ENCODE measurements around the gene LYST. TPM values are rescaled to one million over a fixed set of nuclear protein-coding genes. Genes with fewer than 3 reads are reported as not detected.
"Not testable (repeated sequence)": the region's sequence is repeated elsewhere in the genome, so short reads cannot be mapped to it uniquely, and the experiment has no call there.

Gene LYST
- total RNA-seq, 1 donor from 2014 or later, result 90.2 TPM

GRCh38 chr1:235802573-235803346 lies 63.9 kb downstream of the LYST start:
- ChIA-PET POLR2A (no interaction called here), CTCF (interaction anchor here (1.9 kb wide), 1 partner anchor 169 kb away, joined by 7 read pairs; no protein-coding TSS in a partner anchor)
- no peaks in the 10 kb centered on the region for H3K9me3 Mint-ChIP-seq
- H3K4me3 Mint-ChIP-seq, result no peak overlapping the region
- H3K36me3 Mint-ChIP-seq (ENCODE audit: low read depth), result peaks cover 72% of the 10 kb centered on the region
- DNase-seq (no peak), ATAC-seq (ENCODE audit: low read depth) (no peak)
- intact Hi-C loops (cut with micrococcal nuclease), result no loop called here
- H3K4me1 Mint-ChIP-seq, result no peaks in the 10 kb centered on the region
- no peaks in the 10 kb centered on the region for H3K27me3 Mint-ChIP-seq
- TF ChIP-seq, protein P1, sequence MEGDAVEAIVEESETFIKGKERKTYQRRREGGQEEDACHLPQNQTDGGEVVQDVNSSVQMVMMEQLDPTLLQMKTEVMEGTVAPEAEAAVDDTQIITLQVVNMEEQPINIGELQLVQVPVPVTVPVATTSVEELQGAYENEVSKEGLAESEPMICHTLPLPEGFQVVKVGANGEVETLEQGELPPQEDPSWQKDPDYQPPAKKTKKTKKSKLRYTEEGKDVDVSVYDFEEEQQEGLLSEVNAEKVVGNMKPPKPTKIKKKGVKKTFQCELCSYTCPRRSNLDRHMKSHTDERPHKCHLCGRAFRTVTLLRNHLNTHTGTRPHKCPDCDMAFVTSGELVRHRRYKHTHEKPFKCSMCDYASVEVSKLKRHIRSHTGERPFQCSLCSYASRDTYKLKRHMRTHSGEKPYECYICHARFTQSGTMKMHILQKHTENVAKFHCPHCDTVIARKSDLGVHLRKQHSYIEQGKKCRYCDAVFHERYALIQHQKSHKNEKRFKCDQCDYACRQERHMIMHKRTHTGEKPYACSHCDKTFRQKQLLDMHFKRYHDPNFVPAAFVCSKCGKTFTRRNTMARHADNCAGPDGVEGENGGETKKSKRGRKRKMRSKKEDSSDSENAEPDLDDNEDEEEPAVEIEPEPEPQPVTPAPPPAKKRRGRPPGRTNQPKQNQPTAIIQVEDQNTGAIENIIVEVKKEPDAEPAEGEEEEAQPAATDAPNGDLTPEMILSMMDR (IDR thresholded peaks at IDR 0.05), result no peak
- H3K27ac Mint-ChIP-seq, result no peak overlapping the region

DNA sequence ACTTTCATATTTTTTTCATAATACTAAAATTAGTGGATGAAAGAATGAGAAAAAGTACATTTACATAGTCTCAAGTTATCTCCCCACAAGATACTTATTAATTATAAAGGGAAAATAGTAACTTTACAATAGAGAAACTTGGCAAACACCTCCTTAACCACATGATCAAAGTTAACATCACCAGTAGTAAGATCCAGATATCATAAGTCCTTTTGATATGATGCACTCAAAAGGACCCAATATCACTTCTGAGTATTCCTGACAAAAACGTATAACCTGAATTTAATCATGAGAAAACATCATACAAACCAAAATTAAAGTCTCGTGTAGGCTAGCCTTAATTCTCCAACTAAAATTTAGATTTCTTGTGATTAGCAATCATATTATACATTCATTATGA lies 67.4 kb downstream of the LYST start:
- POLR2A ChIA-PET, result no interaction called here
- H3K36me3 Mint-ChIP-seq (ENCODE audit: low read depth), result peaks cover 77% of the 10 kb centered on the region

DNA sequence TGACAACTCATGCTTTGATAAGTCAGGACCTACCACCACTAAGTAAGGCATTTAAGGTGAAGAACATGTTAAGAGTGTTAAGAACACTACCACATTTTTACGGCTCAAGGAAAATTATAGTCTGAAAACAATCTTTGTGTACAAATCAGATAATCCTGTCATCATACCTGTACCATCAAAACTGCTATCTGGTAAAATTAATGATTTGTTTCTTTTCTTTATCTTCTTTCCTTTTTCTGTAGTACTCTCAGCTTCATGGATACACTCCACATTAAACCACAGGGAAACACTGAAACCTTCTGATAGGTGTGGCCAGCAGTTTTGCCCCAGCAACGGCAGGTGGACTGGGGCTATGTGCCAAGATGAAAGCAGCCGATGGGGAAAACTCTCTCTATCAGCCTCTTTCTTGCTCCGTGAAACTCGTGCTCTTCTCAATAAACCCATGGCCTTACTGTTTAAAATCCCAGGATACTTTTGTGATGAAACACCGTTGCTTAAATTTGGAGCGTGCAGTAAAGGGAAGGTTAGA lies 75.1 kb downstream of the LYST start:
- Mint-ChIP-seq H3K27me3 (no peaks in the 10 kb centered on the region), H3K4me3 (no peak overlapping the region), H3K36me3 (ENCODE audit: low read depth) (peaks cover 69% of the 10 kb centered on the region), H3K27ac (peak overlapping the region; percentile 56), H3K9me3 (no peaks in the 10 kb centered on the region), H3K4me1 (peaks cover 13% of the 10 kb centered on the region)
- intact Hi-C loops (cut with micrococcal nuclease), result loop anchor here (2.0 kb wide), 1 partner anchor 13 kb away; no protein-coding TSS in a partner anchor
- ATAC-seq (ENCODE audit: low read depth) (no peak), DNase-seq (no peak)
- ChIA-PET POLR2A (no interaction called here), CTCF (interaction anchor here (1.2 kb wide), 1 partner anchor 51 kb away, joined by 5 read pairs; no protein-coding TSS in a partner anchor)
- TF ChIP-seq, protein P1 (IDR thresholded peaks at IDR 0.05), result no peak

More for the DNA sequence above, 67.4 kb downstream of the LYST start:
- Mint-ChIP-seq H3K4me3 (no peak overlapping the region), H3K4me1 (no peaks in the 10 kb centered on the region), H3K27me3 (no peaks in the 10 kb centered on the region), H3K27ac (no peak overlapping the region), H3K9me3 (no peaks in the 10 kb centered on the region)
- TF ChIP-seq, protein P1 (IDR thresholded peaks at IDR 0.05), result no peak
- CTCF ChIA-PET, result interaction anchor here (1.5 kb wide), 1 partner anchor 43 kb away, joined by 5 read pairs; no protein-coding TSS in a partner anchor
- DNase-seq (no peak), ATAC-seq (ENCODE audit: low read depth) (no peak)
- intact Hi-C loops (cut with micrococcal nuclease), result no loop called here

DNA sequence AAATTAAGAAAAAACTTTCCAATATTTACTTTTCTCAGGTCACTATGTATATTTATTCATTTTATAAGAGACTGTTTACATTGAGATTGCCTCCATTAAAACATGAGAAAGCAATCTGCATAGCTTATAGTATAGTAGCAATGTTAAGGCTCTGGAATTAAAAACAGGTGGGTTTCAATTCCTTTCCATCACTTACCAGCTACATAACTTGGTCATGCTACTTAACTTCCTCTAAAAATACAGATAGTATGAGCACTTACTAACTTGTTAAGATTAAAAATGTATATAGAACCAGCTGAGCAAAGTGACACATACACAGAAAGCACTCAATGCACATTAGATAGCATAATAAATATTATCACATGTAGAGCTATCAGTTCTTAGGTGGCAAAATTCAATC lies 76.6 kb downstream of the LYST start:
- POLR2A ChIA-PET, result interaction anchor here (0.5 kb wide), 1 partner anchor 59 kb away, joined by 4 read pairs; no protein-coding TSS in a partner anchor
- peak overlapping the region; percentile 46 for H3K27ac Mint-ChIP-seq
- H3K36me3 Mint-ChIP-seq (ENCODE audit: low read depth), result peaks cover 73% of the 10 kb centered on the region
- CTCF ChIA-PET, result interaction anchor here (0.7 to 1.6 kb wide), 2 partner anchors 53 to 182 kb away, joined by 3 to 4 read pairs; no protein-coding TSS in a partner anchor
- intact Hi-C loops (cut with micrococcal nuclease), result loop anchor here (2.0 kb wide), 1 partner anchor 15 kb away; no protein-coding TSS in a partner anchor
- no peak overlapping the region for H3K4me3 Mint-ChIP-seq
- TF ChIP-seq, protein P1 (IDR thresholded peaks at IDR 0.05), result no peak
- H3K27me3 Mint-ChIP-seq, result no peaks in the 10 kb centered on the region
- DNase-seq (no peak), ATAC-seq (ENCODE audit: low read depth) (no peak)
- no peaks in the 10 kb centered on the region for H3K9me3 Mint-ChIP-seq
- H3K4me1 Mint-ChIP-seq, result peaks cover 13% of the 10 kb centered on the region

DNA sequence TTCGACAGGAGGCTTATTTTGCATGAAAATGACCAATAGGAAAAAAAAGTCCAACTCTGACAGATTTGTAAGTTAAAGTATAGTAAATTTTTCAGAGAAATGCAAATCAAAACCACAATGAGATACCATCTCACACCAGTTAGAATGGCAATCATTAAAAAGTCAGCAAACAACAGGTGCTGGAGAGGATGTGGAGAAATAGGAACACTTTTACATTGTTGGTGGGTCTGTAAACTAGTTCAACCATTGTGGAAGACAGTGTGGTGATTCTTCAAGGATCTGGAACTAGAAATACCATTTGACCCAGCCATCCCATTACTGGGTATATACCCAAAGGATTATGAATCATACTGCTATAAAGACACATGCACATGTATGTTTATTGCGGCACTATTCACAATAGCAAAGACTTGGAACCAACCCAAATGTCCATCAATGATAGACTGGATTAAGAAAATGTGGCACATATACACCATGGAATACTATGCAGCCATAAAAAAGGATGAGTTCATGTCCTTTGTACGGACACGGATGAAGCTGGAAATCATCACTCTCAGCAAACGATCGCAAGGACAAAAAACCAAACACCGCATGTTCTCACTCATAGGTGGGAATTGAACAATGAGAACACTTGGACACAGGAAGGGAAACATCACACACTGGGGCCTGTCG lies 80.3 kb downstream of the LYST start:
- DNase-seq; H3K4me1 Mint-ChIP-seq; H3K9me3 Mint-ChIP-seq; H3K27me3 Mint-ChIP-seq; H3K4me3 Mint-ChIP-seq; CTCF ChIA-PET; ATAC-seq (ENCODE audit: low read depth); H3K27ac Mint-ChIP-seq; POLR2A ChIA-PET: not testable (repeated sequence)
- intact Hi-C loops (cut with micrococcal nuclease), result loop anchor here (10.0 kb wide), 1 partner anchor 1672 kb away; no protein-coding TSS in a partner anchor
- peaks cover 71% of the 10 kb centered on the region for H3K36me3 Mint-ChIP-seq (ENCODE audit: low read depth)

All from activated B cell treated with CpG ODN at 0.5 μM for 24 hours (primary cell).